ENCODE data around the gene PDZD4.

The PDZD4 gene

DNA sequence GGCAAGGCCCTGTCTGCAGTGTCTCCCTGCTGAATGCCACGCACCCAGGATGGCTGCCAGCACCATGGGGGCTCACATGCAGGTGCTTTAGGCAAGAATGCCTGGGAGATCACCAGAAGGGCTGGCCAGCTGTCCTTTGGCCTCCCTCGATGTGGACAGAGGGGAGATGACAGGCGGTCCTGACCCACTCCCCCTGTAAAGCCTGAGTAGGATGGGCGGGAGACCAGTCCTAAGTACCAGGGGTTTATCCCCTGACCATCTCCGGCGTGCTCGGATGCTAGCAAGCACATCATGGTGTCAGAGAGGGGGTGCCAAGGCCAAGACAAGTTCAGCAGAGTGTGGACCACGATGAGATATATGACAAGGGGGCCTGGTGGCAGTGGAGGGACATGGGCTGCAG, 5.3 kb downstream of the PDZD4 start:
- no peak for DNase-seq
- no peak for TF ChIP-seq CTCF (IDR thresholded peaks at IDR 0.05; ENCODE audit: low read depth, low read length)
- H3K27me3 ChIP-seq (ENCODE audit: insufficient read depth, low read depth, severe bottlenecking), result peaks cover 13% of the 10 kb centered on the region
- H3K36me3 ChIP-seq, result no peaks in the 10 kb centered on the region; the same call in 1 of the 2 replicates
- H3K27ac ChIP-seq, result no peak overlapping the region
- H3K4me3 ChIP-seq (ENCODE audit: low read depth, low read length), result no peak overlapping the region
- H3K9me3 ChIP-seq (ENCODE audit: severe bottlenecking), result no peaks in the 10 kb centered on the region

- peaks cover 16% of the 10 kb centered on the region for H3K27me3 ChIP-seq (ENCODE audit: insufficient read depth, low read depth, severe bottlenecking)
- H3K36me3 ChIP-seq, result no peaks in the 10 kb centered on the region; the same call in 1 of the 2 replicates
- no peaks in the 10 kb centered on the region for H3K9me3 ChIP-seq (ENCODE audit: severe bottlenecking)
- no peak for TF ChIP-seq CTCF (IDR thresholded peaks at IDR 0.05; ENCODE audit: low read depth, low read length)
- no peak for DNase-seq
- H3K27ac ChIP-seq, result no peak overlapping the region
- no peak overlapping the region for H3K4me3 ChIP-seq (ENCODE audit: low read depth, low read length)
These were observed 6.0 kb downstream of the PDZD4 start for GRCh38 chrX:153824348-153824747.

DNA sequence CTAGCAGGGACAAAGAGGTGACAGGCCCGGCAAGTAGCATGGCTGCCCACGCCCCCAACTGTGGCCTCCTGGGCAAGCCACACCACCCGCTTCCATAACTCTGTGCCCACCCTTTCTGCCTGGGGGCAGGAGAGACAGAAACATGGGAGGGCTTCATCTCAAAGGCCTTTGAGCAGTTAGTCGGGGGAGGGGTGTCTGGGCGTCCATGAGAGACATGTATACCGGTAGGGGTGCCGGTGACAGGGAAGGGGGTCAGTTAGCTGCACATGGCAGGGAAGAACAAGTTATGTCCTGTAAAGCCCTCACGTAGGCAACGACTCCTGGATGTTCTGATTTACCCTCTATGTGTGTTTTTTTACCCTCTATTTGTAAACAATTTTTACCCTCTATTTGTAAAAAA, 9.3 kb downstream of the PDZD4 start:
- no peak for TF ChIP-seq CTCF (IDR thresholded peaks at IDR 0.05; ENCODE audit: low read depth, low read length)
- Histone ChIP-seq H3K27me3 (ENCODE audit: insufficient read depth, low read depth, severe bottlenecking) (peaks cover 19% of the 10 kb centered on the region), H3K9me3 (ENCODE audit: severe bottlenecking) (no peaks in the 10 kb centered on the region), H3K4me3 (ENCODE audit: low read depth, low read length) (no peak overlapping the region), H3K36me3 (no peaks in the 10 kb centered on the region), H3K27ac (no peak overlapping the region)
- DNase-seq, result no peak

GRCh38 chrX:153820601-153821000, 9.7 kb downstream of the PDZD4 start:
- peaks cover 17% of the 10 kb centered on the region for H3K27me3 ChIP-seq (ENCODE audit: insufficient read depth, low read depth, severe bottlenecking)
- H3K4me3 ChIP-seq (ENCODE audit: low read depth, low read length), result no peak overlapping the region
- H3K27ac ChIP-seq, result no peak overlapping the region
- TF ChIP-seq CTCF (IDR thresholded peaks at IDR 0.05; ENCODE audit: low read depth, low read length), result no peak
- DNase-seq, result no peak
- no peaks in the 10 kb centered on the region for H3K36me3 ChIP-seq
- H3K9me3 ChIP-seq (ENCODE audit: severe bottlenecking), result no peaks in the 10 kb centered on the region

- no peaks in the 10 kb centered on the region for H3K36me3 ChIP-seq
- H3K27ac ChIP-seq, result peak overlapping the region; percentile 85
- H3K9me3 ChIP-seq (ENCODE audit: severe bottlenecking), result no peaks in the 10 kb centered on the region
- peak overlapping the region; percentile 53 for H3K4me3 ChIP-seq (ENCODE audit: low read depth, low read length)
- no peak for TF ChIP-seq CTCF (IDR thresholded peaks at IDR 0.05; ENCODE audit: low read depth, low read length)
- peak; percentile 35 for DNase-seq
- peaks cover 12% of the 10 kb centered on the region for H3K27me3 ChIP-seq (ENCODE audit: insufficient read depth, low read depth, severe bottlenecking)
These were observed 10.8 kb downstream of the PDZD4 start for GRCh38 chrX:153819384-153820040.
